ENCODE results near the gene ASB2. TPM values are rescaled to one million over a fixed set of nuclear protein-coding genes. Genes with fewer than 3 reads are reported as not detected.

Gene ASB2
- polyA plus RNA-seq, 1 of the 3 experiments (the other 2 are of a cell fraction): 0.15 TPM

GRCh38 chr14:93903342-93904184, 72.8 kb downstream of the ASB2 start:
- H3K9me3 ChIP-seq: no peaks in the 10 kb centered on the region
- TF ChIP-seq, protein P1, sequence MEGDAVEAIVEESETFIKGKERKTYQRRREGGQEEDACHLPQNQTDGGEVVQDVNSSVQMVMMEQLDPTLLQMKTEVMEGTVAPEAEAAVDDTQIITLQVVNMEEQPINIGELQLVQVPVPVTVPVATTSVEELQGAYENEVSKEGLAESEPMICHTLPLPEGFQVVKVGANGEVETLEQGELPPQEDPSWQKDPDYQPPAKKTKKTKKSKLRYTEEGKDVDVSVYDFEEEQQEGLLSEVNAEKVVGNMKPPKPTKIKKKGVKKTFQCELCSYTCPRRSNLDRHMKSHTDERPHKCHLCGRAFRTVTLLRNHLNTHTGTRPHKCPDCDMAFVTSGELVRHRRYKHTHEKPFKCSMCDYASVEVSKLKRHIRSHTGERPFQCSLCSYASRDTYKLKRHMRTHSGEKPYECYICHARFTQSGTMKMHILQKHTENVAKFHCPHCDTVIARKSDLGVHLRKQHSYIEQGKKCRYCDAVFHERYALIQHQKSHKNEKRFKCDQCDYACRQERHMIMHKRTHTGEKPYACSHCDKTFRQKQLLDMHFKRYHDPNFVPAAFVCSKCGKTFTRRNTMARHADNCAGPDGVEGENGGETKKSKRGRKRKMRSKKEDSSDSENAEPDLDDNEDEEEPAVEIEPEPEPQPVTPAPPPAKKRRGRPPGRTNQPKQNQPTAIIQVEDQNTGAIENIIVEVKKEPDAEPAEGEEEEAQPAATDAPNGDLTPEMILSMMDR (IDR thresholded peaks at IDR 0.05): peak; percentile 18; the same call in 1 of the 2 replicates
- TF ChIP-seq SMC3 (IDR thresholded peaks at IDR 0.05; ENCODE audit: low read depth, low read length): peak; percentile 64
- peak; percentile 80 for TF ChIP-seq RAD21 (IDR thresholded peaks at IDR 0.05; ENCODE audit: low read length)
- no peak for TF ChIP-seq POLR2AphosphoS5 (IDR thresholded peaks at IDR 0.05; ENCODE audit: low read depth, low read length)
- H3K9ac ChIP-seq: no peak overlapping the region
- H3K36me3 ChIP-seq (replicated peaks in 1 of 2; ENCODE audit: control insufficient read depth in 1 of 2, insufficient read depth in 2 of 2, low read length in 1 of 2): no peaks in the 10 kb centered on the region
- no peak overlapping the region for H2AFZ ChIP-seq (ENCODE audit: low read depth)
- DNase-seq: peak; percentile 58
- ChIA-PET CTCF (interaction anchor here (0.5 to 22.1 kb wide), 50 partner anchors 9 to 278 kb away, joined by 3 to 349 read pairs (median 5); no protein-coding TSS in a partner anchor), POLR2A (interaction anchor here (0.9 to 1.0 kb wide), 2 partner anchors 9 to 249 kb away, joined by 3 to 5 read pairs; no protein-coding TSS in a partner anchor)
- no peaks in the 10 kb centered on the region for H3K9me2 ChIP-seq
- H3F3A ChIP-seq (replicated peaks; ENCODE audit: insufficient read depth): no peaks in the 10 kb centered on the region
- WGBS (ENCODE audit: low lambda C conversion rate): 24% methylated on average over 14 of the region's 15 CpGs
- H4K20me1 ChIP-seq (ENCODE audit: insufficient read depth): no peaks in the 10 kb centered on the region
- H3K4me1 ChIP-seq (ENCODE audit: control insufficient read depth in 1 of 2, insufficient read depth in 2 of 2, low read depth in 1 of 2, low read length in 1 of 2): peaks cover 0 to 7% of the 10 kb centered on the region in 2 experiments; a peak in 1 of 4 replicates
- H3K27ac ChIP-seq (ENCODE audit: low read depth in 2 of 2, low read length in 1 of 2): no peak overlapping the region
- no peak overlapping the region for H3K4me3 ChIP-seq (ENCODE audit: low read depth in 2 of 2, low read length in 1 of 2)
- no peaks in the 10 kb centered on the region for H3K27me3 ChIP-seq (ENCODE audit: insufficient read depth)
- H3K4me2 ChIP-seq: no peak overlapping the region
- H3K79me2 ChIP-seq (ENCODE audit: insufficient read depth): no peaks in the 10 kb centered on the region

DNA sequence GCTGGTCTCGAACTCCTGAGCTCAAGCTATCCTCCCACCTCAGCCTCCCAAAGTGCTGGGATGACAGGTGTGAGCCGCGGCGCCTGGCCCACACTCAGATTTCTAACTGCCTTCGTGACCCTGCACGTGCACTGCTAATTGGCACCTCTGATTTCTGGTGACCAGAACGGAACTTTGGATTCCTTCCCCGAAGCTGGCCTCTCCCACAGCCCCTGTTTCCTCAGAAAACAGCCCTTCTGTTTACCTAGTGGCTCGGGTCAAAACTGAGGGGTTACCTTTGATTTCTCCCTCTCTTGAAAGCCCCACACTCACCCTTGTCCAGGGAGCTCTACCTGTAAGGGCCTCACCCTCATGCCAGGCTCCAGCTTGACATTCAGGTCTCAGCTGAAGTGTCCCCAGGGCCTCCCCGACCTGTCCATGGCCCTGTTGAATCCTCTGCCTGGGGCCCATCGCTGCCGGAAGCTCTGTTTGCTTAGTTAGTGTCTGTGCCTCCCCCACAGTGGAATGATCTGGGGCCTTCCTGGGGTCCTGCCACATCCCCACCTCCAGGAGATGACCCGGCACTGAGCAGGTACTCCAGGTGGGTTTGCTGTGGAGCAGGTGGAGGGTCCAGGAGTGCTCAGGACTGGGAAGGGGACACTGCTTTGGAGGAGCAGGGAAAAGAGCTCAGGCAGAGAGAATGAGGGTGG, 73.6 kb downstream of the ASB2 start:
- no peak for DNase-seq
- no peak for TF ChIP-seq EP300 (IDR thresholded peaks at IDR 0.05; ENCODE audit: borderline replicate concordance in 1 of 2, low read depth in 1 of 2, low read length in 1 of 2)
- no peak for TF ChIP-seq POLR2AphosphoS5 (IDR thresholded peaks at IDR 0.05; ENCODE audit: low read depth, low read length)
- TF ChIP-seq GABPA (IDR thresholded peaks at IDR 0.05; ENCODE audit: low read depth): no peak
- TF ChIP-seq TAF1 (IDR thresholded peaks at IDR 0.05; ENCODE audit: borderline replicate concordance, low read depth, low read length): no peak
- ChIA-PET POLR2A (interaction anchor here (0.9 to 1.0 kb wide), 2 partner anchors 8 to 248 kb away, joined by 3 to 5 read pairs; no protein-coding TSS in a partner anchor), CTCF (interaction anchor here (0.5 to 22.1 kb wide), 45 partner anchors 9 to 277 kb away, joined by 3 to 349 read pairs (median 5); no protein-coding TSS in a partner anchor)
- H3F3A ChIP-seq (replicated peaks; ENCODE audit: insufficient read depth): no peaks in the 10 kb centered on the region
- H3K4me1 ChIP-seq (ENCODE audit: control insufficient read depth in 1 of 2, insufficient read depth in 2 of 2, low read depth in 1 of 2, low read length in 1 of 2): peaks cover 0 to 9% of the 10 kb centered on the region in 2 experiments; a peak in 1 of 4 replicates
- H3K4me2 ChIP-seq: no peak overlapping the region
- no peaks in the 10 kb centered on the region for H3K9me2 ChIP-seq
- H3K9ac ChIP-seq: no peak overlapping the region
- no peaks in the 10 kb centered on the region for H3K9me3 ChIP-seq
- H3K36me3 ChIP-seq (replicated peaks in 1 of 2; ENCODE audit: control insufficient read depth in 1 of 2, insufficient read depth in 2 of 2, low read length in 1 of 2): no peaks in the 10 kb centered on the region
- H3K27ac ChIP-seq (ENCODE audit: low read depth in 2 of 2, low read length in 1 of 2): no peak overlapping the region
- no peaks in the 10 kb centered on the region for H3K27me3 ChIP-seq (ENCODE audit: insufficient read depth)
- H2AFZ ChIP-seq (ENCODE audit: low read depth): no peak overlapping the region
- no peaks in the 10 kb centered on the region for H3K79me2 ChIP-seq (ENCODE audit: insufficient read depth)
- H4K20me1 ChIP-seq (ENCODE audit: insufficient read depth): no peaks in the 10 kb centered on the region
- WGBS (ENCODE audit: low lambda C conversion rate): 59% methylated on average over 13 of the region's 13 CpGs
- H3K4me3 ChIP-seq (ENCODE audit: low read depth in 2 of 2, low read length in 1 of 2): no peak overlapping the region

Data from SK-N-SH (cell line).